Heart left ventricle (tissue), 16 donors: ENCODE measurements around the gene ANKRD13B. TPM values are rescaled to one million over a fixed set of nuclear protein-coding genes. Genes with fewer than 3 reads are reported as not detected.
A peak's percentile ranks its signal among the peaks of the same experiment; 100 is the strongest.

ENCODE experiments used
- ATAC-seq, 4 donors: fragments of 200-7000 bp; cut with Tn5 transposase; one replicate each; pipeline ENCODE4 v1.9.1; 2020 to 2022; ENCODE audit warnings: moderate library complexity in 4 of 4, mild to moderate bottlenecking in 3 of 4, moderate number of reproducible peaks in 1 of 4
- DNase-seq, 5 donors: peaks; one replicate each; pipeline ENCODE4 v3.0.0-alpha.2; 2020
- H3K27ac ChIP-seq, 12 donors: fragments of 200-600 bp; sonication (generic) in 4 of 12; one replicate each; pipeline versions ENCODE4 v1.5.0 to v1.8.0; 2016 to 2022; ENCODE audit warnings: mild to moderate bottlenecking in 2 of 12
- H3K27me3 ChIP-seq, 9 donors: fragments of 200-600 bp; sonication (generic) in 2 of 9; one replicate each; pipeline versions ENCODE4 v1.5.1 to v1.8.0; 2016 to 2022; ENCODE audit warnings: mild to moderate bottlenecking in 3 of 9
- H3K36me3 ChIP-seq, 9 donors: fragments of 200-600 bp; sonication (generic) in 2 of 9; one replicate each; pipeline versions ENCODE4 v1.5.0 to v1.8.0; 2018 to 2022; ENCODE audit warnings: mild to moderate bottlenecking in 2 of 9
- H3K4me1 ChIP-seq, 12 donors: fragments of 200-600 bp; sonication (generic) in 4 of 12; one replicate each; pipeline versions ENCODE4 v1.5.0 to v1.8.0; 2016 to 2022; ENCODE audit warnings: mild to moderate bottlenecking in 3 of 12
- H3K4me3 ChIP-seq, 12 donors: fragments of 200-600 bp; sonication (generic) in 4 of 12; one replicate each; pipeline versions ENCODE4 v1.5.0 to v1.8.0; 2017 to 2022; ENCODE audit warnings: mild to moderate bottlenecking in 9 of 12, moderate library complexity in 4 of 12
- H3K9me3 ChIP-seq, 12 donors: fragments of 200-600 bp; sonication (generic) in 4 of 12; one replicate each; pipeline versions ENCODE4 v1.5.0 to v1.8.0; 2016 to 2022; ENCODE audit warnings: mild to moderate bottlenecking in 1 of 12
- POLR2A ChIP-seq, 2 donors: fragments of 450-650 bp; IDR thresholded peaks; one replicate each; pipeline ENCODE4 v1.6.1; 2017; ENCODE audit warnings: antibody characterized with exemption in 2 of 2, mild to moderate bottlenecking in 2 of 2, moderate library complexity in 2 of 2
- WGBS, 4 donors: extraction: QIAGEN DNeasy Blood & Tissue Kit in 2 of 4; methylation state at CpG; one replicate each; pipeline versions ENCODE4 v1.1.5 to v1.1.7; 2013 to 2018; 5-methylcytosine and 5-hydroxymethylcytosine counted together
- intact Hi-C, 10 donors: fragments of 100-400 bp; cut with DNase I; formaldehyde crosslinking; loops; one replicate each; pipeline versions ENCODE4 v1.11.1 to v1.14.2; 2022
- polyA plus RNA-seq, 2 donors: library from polyadenylated mRNA; stranded (reverse); fragments of 200-250 nt; gene quantifications; one replicate each; pipeline ENCODE4 v1.2.3, GENCODE V29; 2013
- total RNA-seq, 9 donors: library from RNA; depleted of rRNA in 2 of 9; stranded (reverse); fragments of >200 nt in 2 of 9; fragmentation: NEBNext Ultra II Directional in 3 of 9; extraction: Animal tissue kit (Norgen Biotek cat#: 25700) in 3 of 9; gene quantifications; one replicate each; pipeline versions ENCODE4 v1.1.0 to v1.2.4, GENCODE V29; 2016 to 2023
- TF ChIP-seq, protein P1 (sequence below), 12 donors: fragments of 200-600 bp; sonication (generic) in 4 of 12; IDR thresholded peaks; one replicate each; pipeline versions ENCODE4 v1.5.0 to v1.8.0; 2018 to 2022; ENCODE audit warnings: antibody characterized with exemption in 12 of 12, mild to moderate bottlenecking in 5 of 12
- donor health status: ischemic (EF 13 %, LVEDD 7.1; RV severe dilation, severe dysfunction).
- donor health status: healthy with polysubstance abuse.
- donor health status: DM: no; HTN: yes; CAD: no.
- donor health status: DM: no; HTN: no; CAD: no.
- donor health status: ischemic (EF 25% LVEDD 6.9; RV normal size, moderate dysfunction).
- donor health status: ischemic (EF 25% LVEDD 5.7; RV mildly dilated, moderate dysfunction).
- donor health status: healthy.
- donor health status: DM: yes; HTN: yes; CAD: no.
- donor health status: ischemic (EF 35%, LVEDD 5.7; RV mildly dilated, moderate dysfunction).
- donor health status: nonischemic (EF 11% LVEDD 7.7; RV severe dilation, severe dysfunction).
- donor health status: DM: yes; HTN: yes; CAD: no.
- donor health status: PGD.
- donor health status: ischemic (EF 29% LVEDD 5.4; RV normal size, mild dysfunction).
- donor health status: nonischemic (EF 23%, LVEDD 6.1; RV moderate dilation, normal function).

Gene ANKRD13B
- total and polyA plus RNA-seq, 11 donors = 4.1 to 12.7 (median 6.1) TPM

- peaks cover 0 to 54% (median 50%) of the 10 kb centered on the region in 9 donors for H3K36me3 ChIP-seq
- DNase-seq (peak in 2 of 5 donors; percentile 17 to 30), ATAC-seq (no peak)
- intact Hi-C loops = loop anchor here in 1 of 10 donors (10.0 kb wide), 1 partner anchor 521 kb away; no protein-coding TSS in a partner anchor
- H3K27me3 ChIP-seq = no peaks in the 10 kb centered on the region
- H3K4me1 ChIP-seq = peaks cover 5 to 49% (median 31%) of the 10 kb centered on the region in 12 donors
- 78 to 90% (median 88%) methylated on average over 5 to 6 of the region's 6 CpGs for WGBS, 4 donors
- H3K27ac ChIP-seq = peak overlapping the region in 2 of 12 donors; percentile 44 to 66
- no peaks in the 10 kb centered on the region for H3K9me3 ChIP-seq
- no peak for TF ChIP-seq POLR2A (IDR thresholded peaks at IDR 0.05)
- TF ChIP-seq, protein P1, sequence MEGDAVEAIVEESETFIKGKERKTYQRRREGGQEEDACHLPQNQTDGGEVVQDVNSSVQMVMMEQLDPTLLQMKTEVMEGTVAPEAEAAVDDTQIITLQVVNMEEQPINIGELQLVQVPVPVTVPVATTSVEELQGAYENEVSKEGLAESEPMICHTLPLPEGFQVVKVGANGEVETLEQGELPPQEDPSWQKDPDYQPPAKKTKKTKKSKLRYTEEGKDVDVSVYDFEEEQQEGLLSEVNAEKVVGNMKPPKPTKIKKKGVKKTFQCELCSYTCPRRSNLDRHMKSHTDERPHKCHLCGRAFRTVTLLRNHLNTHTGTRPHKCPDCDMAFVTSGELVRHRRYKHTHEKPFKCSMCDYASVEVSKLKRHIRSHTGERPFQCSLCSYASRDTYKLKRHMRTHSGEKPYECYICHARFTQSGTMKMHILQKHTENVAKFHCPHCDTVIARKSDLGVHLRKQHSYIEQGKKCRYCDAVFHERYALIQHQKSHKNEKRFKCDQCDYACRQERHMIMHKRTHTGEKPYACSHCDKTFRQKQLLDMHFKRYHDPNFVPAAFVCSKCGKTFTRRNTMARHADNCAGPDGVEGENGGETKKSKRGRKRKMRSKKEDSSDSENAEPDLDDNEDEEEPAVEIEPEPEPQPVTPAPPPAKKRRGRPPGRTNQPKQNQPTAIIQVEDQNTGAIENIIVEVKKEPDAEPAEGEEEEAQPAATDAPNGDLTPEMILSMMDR (IDR thresholded peaks at IDR 0.05) = no peak
- H3K4me3 ChIP-seq = no peak overlapping the region
These were observed 19.4 kb upstream of the ANKRD13B start for GRCh38 chr17:29573558-29573869.

DNA sequence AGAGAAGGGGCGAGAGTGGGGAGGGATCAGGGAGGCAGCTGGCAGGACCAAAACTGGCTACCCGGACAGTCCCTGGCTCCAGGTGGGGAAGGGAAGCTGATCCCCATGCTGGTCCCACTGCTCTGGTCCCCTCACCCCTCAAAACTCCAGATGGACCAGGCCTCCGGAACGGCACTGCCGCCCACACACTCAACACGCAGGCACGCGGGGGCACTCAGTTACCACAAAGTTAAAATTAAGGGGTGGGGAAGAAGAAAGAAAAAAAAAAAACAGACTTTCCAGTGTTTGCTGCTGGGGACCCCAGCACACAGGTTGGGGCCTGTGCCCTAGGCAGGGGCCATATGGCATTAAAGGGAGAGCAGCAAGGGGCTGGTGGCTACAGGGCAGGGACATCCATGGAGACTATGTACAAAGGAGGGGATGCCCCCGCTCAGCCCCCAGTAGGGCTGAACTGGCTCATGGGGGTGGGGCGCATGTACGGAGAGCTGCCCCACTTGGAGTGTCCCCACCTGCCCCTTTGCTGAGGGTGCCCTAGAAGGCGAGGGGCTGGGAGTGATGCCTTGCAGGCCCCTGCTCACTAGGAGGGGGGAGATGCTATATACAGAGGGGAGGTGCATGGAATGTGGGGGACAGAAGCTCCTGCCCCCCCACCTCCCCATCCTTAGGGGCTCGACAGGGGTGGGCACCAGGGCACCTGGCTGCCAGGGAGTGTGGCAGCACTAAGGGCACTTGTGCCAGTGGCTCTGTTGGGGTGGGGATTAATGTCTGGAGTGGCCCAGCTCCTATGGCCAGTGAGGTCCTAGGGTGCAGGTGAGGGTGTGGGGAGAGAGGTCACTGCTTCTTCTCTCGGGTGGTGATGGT lies 18.8 kb upstream of the ANKRD13B start:
- intact Hi-C loops = loop anchor here in 1 of 10 donors (10.0 kb wide), 1 partner anchor 521 kb away; no protein-coding TSS in a partner anchor
- no peak overlapping the region for H3K4me3 ChIP-seq
- no peaks in the 10 kb centered on the region for H3K9me3 ChIP-seq
- WGBS, 4 donors = 88 to 90% (median 89%) methylated on average over 14 of the region's 14 CpGs
- no peak for ATAC-seq
- no peak for TF ChIP-seq POLR2A (IDR thresholded peaks at IDR 0.05)
- TF ChIP-seq, protein P1 (IDR thresholded peaks at IDR 0.05) = no peak
- peaks cover 0 to 60% (median 54%) of the 10 kb centered on the region in 9 donors for H3K36me3 ChIP-seq
- H3K27ac ChIP-seq = no peak overlapping the region
- H3K27me3 ChIP-seq = no peaks in the 10 kb centered on the region
- H3K4me1 ChIP-seq = peaks cover 5 to 49% (median 28%) of the 10 kb centered on the region in 12 donors
- peak in 3 of 5 donors; percentile 5 to 18 (median 7) for DNase-seq

- no peaks in the 10 kb centered on the region for H3K27me3 ChIP-seq
- intact Hi-C loops = loop anchor here in 2 of 10 donors (5.0 to 10.0 kb wide), 2 partner anchors 37 to 520 kb away; no protein-coding TSS in a partner anchor
- TF ChIP-seq POLR2A (IDR thresholded peaks at IDR 0.05) = no peak
- TF ChIP-seq, protein P1 (IDR thresholded peaks at IDR 0.05) = no peak
- H3K27ac ChIP-seq = no peak overlapping the region
- peak in 3 of 5 donors; percentile 15 to 22 (median 18) for DNase-seq
- ATAC-seq = no peak
- H3K36me3 ChIP-seq = peaks cover 0 to 68% (median 62%) of the 10 kb centered on the region in 9 donors
- no peaks in the 10 kb centered on the region for H3K9me3 ChIP-seq
- 86 to 95% (median 88%) methylated on average over 12 to 17 of the region's 17 CpGs for WGBS, 4 donors
- no peak overlapping the region for H3K4me3 ChIP-seq
- H3K4me1 ChIP-seq = peaks cover 5 to 43% (median 21%) of the 10 kb centered on the region in 12 donors
These were observed 18.0 kb upstream of the ANKRD13B start for GRCh38 chr17:29574732-29575510.
